ENCODE data around the gene FBXL4. TPM values are rescaled to one million over a fixed set of nuclear protein-coding genes. Genes with fewer than 3 reads are reported as not detected.

FBXL4 gene
- total and polyA plus RNA-seq, 10 of the 15 experiments (the other 5 are each of a cell fraction or from before 2014, with no cell fraction given), result 2.9 to 16.9 (median 7.2) TPM

- Histone ChIP-seq H4K20me1 (ENCODE audit: control insufficient read depth, insufficient read depth) (no peaks in the 10 kb centered on the region), H3K9ac (ENCODE audit: control insufficient read depth, insufficient read depth, low read length) (no peak overlapping the region), H3K79me2 (ENCODE audit: control insufficient read depth, insufficient read depth, low read length) (no peaks in the 10 kb centered on the region), H3K4me2 (ENCODE audit: control insufficient read depth, insufficient read depth) (no peak overlapping the region), H3K9me3 (replicated peaks; ENCODE audit: control insufficient read depth, insufficient read depth, low read length) (no peaks in the 10 kb centered on the region; the same call in 2 of the 3 replicates), H3K27me3 (replicated peaks in 1 of 2; ENCODE audit: control insufficient read depth in 2 of 2, insufficient read depth in 2 of 2, low read length in 1 of 2) (peaks cover 20 to 48% of the 10 kb centered on the region in 2 experiments), H3K27ac (ENCODE audit: control insufficient read depth, insufficient read depth) (no peak overlapping the region), H3K36me3 (ENCODE audit: control insufficient read depth in 2 of 2, insufficient read depth in 2 of 2, low read length in 1 of 2) (no peaks in the 10 kb centered on the region), H3K4me1 (ENCODE audit: control insufficient read depth, insufficient read depth, low read length) (no peaks in the 10 kb centered on the region), H3K4me3 (no peak overlapping the region), H2AFZ (ENCODE audit: control insufficient read depth, low read depth, low read length) (no peak overlapping the region)
- FAIRE-seq, result no peak
- ChIA-PET RAD21 (ENCODE audit: unreplicated experiment) (no interaction called here), CTCF (interaction anchor here (1.4 kb wide), 1 partner anchor 10 kb away, joined by 5 read pairs; no protein-coding TSS in a partner anchor), SMC1A (ENCODE audit: uncharacterized antibody, unreplicated experiment) (interaction anchor here (1.0 to 1.1 kb wide), 2 partner anchors 102 to 325 kb away, joined by 3 to 4 read pairs; no protein-coding TSS in a partner anchor), POLR2A (no interaction called here)
- intact Hi-C loops (cut with micrococcal nuclease; ENCODE audit: unreplicated experiment), result no loop called here
- no peak for ATAC-seq
- TF ChIP-seq GABPA (IDR thresholded peaks at IDR 0.05; ENCODE audit: low read depth), result no peak
- no peak for TF ChIP-seq TARDBP (IDR thresholded peaks at IDR 0.05; ENCODE audit: borderline replicate concordance)
- no peak for TF ChIP-seq NKRF (conservative IDR thresholded peaks at IDR 0.05)
- TF ChIP-seq SUZ12 (IDR thresholded peaks at IDR 0.05; ENCODE audit: unreplicated experiment), result no peak
- BruUV-seq (replicated peaks), result no TSS peak
- in situ Hi-C loops (cut with MboI), result no loop called here
- WGBS (ENCODE audit: insufficient coverage, insufficient replicate concordance, low lambda C conversion rate, missing lambda C conversion rate), result 0% methylated on average over 2 of the region's 2 CpGs
- DNase-seq (ENCODE audit: low read depth, low spot score), result no peak
Measured at GRCh38 chr6:98830146-98830545, 117.6 kb downstream of the FBXL4 start.

GRCh38 chr6:98828941-98829411 lies 118.8 kb downstream of the FBXL4 start:
- H2AFZ ChIP-seq (ENCODE audit: control insufficient read depth, low read depth, low read length), result no peak overlapping the region
- SMC1A ChIA-PET (ENCODE audit: uncharacterized antibody, unreplicated experiment), result no interaction called here
- CTCF ChIA-PET, result interaction anchor here (1.4 kb wide), 2 partner anchors 11 to 16 kb away, joined by 4 to 5 read pairs; no protein-coding TSS in a partner anchor
- RAD21 ChIA-PET (ENCODE audit: unreplicated experiment), result no interaction called here
- H3K4me1 ChIP-seq (ENCODE audit: control insufficient read depth, insufficient read depth, low read length), result no peaks in the 10 kb centered on the region
- no peak overlapping the region for H3K4me3 ChIP-seq
- no peaks in the 10 kb centered on the region for H3K79me2 ChIP-seq (ENCODE audit: control insufficient read depth, insufficient read depth, low read length)
- ATAC-seq, result peak; percentile 26; the same call in 1 of the 3 replicates
- no peak for DNase-seq (ENCODE audit: low read depth, low spot score)
- H4K20me1 ChIP-seq (ENCODE audit: control insufficient read depth, insufficient read depth), result no peaks in the 10 kb centered on the region
- H3K4me2 ChIP-seq (ENCODE audit: control insufficient read depth, insufficient read depth), result no peak overlapping the region
- H3K9ac ChIP-seq (ENCODE audit: control insufficient read depth, insufficient read depth, low read length), result no peak overlapping the region
- no peak for FAIRE-seq
- intact Hi-C loops (cut with micrococcal nuclease; ENCODE audit: unreplicated experiment) (no loop called here), in situ Hi-C loops (cut with MboI) (no loop called here)
- H3K27me3 ChIP-seq (replicated peaks in 1 of 2; ENCODE audit: control insufficient read depth in 2 of 2, insufficient read depth in 2 of 2, low read length in 1 of 2), result peaks cover 24 to 51% of the 10 kb centered on the region in 2 experiments
- no TSS peak for BruUV-seq (replicated peaks)
- H3K9me3 ChIP-seq (replicated peaks; ENCODE audit: control insufficient read depth, insufficient read depth, low read length), result no peaks in the 10 kb centered on the region; the same call in 2 of the 3 replicates
- POLR2A ChIA-PET, result no interaction called here
- 62% methylated on average over 14 of the region's 14 CpGs for WGBS (ENCODE audit: insufficient coverage, insufficient replicate concordance, low lambda C conversion rate, missing lambda C conversion rate)
- H3K36me3 ChIP-seq (ENCODE audit: control insufficient read depth in 2 of 2, insufficient read depth in 2 of 2, low read length in 1 of 2), result no peaks in the 10 kb centered on the region
- no peak overlapping the region for H3K27ac ChIP-seq (ENCODE audit: control insufficient read depth, insufficient read depth)
- no peak for TF ChIP-seq BACH1 (IDR thresholded peaks at IDR 0.05; ENCODE audit: borderline replicate concordance)
- TF ChIP-seq DPF2 (IDR thresholded peaks at IDR 0.05), result no peak
- no peak for TF ChIP-seq TCF12 (IDR thresholded peaks at IDR 0.05; ENCODE audit: low read depth, low read length)
- no peak for TF ChIP-seq REST (IDR thresholded peaks at IDR 0.05; ENCODE audit: low read depth, low read length)
- TF ChIP-seq E4F1 (IDR thresholded peaks at IDR 0.05; ENCODE audit: borderline replicate concordance, partially characterized antibody), result no peak
